Activated CD4-positive, alpha-beta T cell treated with anti-CD3 and anti-CD28 coated beads, Interleukin-2, Interleukin-4, amounts not matched to agents 100 ng/mL and 50 ng/mL, durations not matched to agents 16 hours and 8 hours (primary cell): ENCODE measurements around the gene CLOCK.
A peak's percentile ranks its signal among the peaks of the same experiment; 100 is the strongest.

Source experiments
- DNase-seq: peaks from one replicate; pipeline ENCODE4 v3.0.0-alpha.2; 2020; ENCODE audit warnings: low spot score

CLOCK gene

GRCh38 chr4:55475394-55476243 lies 71.1 kb downstream of the CLOCK start:
- DNase-seq = peak; percentile 73

DNA sequence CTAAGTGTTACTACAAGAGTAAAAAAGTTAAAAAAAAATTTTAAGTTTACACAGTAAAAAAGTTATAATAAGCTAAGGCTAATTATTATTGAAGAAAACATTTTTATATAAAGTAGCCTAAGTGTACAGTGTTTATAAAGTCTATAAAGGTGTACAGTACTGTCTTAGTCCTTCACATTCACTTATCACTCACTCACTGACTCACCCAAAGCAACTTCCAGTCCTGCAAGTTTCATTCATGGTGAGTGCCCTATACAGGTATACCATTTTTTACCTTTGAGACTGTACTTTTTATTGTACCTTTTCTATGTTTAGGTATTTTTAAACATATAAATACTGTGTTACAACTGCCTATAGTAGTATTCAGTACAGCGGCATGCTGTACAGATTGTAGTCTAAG lies 76.7 kb downstream of the CLOCK start:
- DNase-seq = no peak

DNA sequence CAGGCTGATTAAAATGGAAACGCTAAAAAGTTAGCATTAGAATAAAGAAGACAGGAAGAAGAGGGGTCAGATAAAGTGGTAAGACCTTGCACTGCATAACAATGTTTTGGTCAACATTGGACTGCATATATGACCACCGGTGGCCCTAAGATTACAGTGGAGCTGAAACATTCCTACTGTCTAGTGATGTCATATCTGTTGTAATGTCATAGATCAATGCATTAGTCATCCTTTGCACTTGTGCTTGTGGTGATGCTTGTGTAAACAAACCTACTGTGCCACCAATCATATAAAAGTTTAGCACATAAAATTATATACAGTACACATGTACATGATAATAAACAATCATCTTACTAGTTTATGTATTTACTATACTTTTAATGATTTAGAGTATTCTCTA lies 78.0 kb downstream of the CLOCK start:
- DNase-seq = no peak

DNA sequence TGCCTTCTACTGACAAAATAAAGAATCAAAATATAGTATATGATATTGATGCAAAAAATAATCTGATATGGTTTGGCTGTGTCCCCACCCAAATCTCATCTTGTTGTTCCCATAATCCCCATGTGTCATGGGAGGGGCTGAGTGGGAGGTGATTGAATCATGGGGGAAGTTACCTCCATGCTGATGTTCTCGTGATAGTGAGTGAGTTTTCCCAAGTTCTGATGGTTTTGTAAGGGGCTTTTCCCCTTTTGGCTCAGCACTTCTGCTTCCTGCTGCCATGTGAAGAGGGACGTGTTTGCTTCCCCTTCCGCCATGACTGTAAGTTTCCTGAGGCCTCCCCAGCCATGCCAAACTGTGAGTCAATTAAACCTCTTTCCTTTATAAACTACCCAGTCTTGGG lies 80.7 kb downstream of the CLOCK start:
- no peak for DNase-seq

- DNase-seq = no peak
Measured at GRCh38 chr4:55458611-55459010, 88.1 kb downstream of the CLOCK start.

DNA sequence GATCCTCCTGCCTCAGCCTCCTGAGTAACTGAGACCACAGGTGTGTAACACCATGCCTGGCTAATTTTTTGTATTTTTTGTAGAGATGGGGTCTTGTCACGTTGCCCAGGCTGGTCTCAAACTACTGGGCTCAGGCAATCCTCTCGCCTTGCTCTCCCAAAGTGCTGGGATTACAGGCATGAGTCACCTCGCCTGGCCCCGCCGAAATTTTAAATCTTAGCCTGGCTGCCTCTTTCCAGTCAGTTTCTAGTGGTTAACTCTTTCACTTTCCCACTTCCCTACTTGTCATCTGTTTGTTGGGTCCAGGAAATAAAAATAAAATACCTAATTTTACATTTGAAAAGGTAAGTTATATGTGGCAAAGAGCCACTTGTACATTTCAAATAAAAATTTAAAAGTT lies 88.5 kb downstream of the CLOCK start:
- no peak for DNase-seq

DNA sequence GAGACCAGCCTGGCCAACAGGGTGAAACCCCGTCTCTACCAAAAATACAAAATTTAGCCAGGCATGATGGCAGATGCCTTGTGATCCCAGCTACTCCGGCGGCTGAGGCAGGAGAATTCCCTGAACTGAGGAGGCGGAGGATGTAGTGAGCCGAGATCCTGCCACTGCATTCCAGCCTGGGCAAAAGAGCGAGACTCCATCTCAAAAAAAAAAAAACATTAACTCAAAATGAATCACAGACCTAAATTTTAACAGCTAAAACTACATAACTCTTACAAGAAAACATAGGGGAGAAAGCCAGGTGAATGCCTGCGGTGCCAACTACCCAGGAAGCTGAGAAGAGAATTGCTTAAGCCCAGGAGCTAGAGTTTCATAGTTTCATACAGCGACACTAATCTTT lies 96.1 kb downstream of the CLOCK start:
- DNase-seq = no peak

GRCh38 chr4:55447831-55448230 lies 98.9 kb downstream of the CLOCK start:
- DNase-seq = no peak

GRCh38 chr4:55447108-55447708 lies 99.5 kb downstream of the CLOCK start:
- DNase-seq = no peak

- no peak for DNase-seq
Measured at GRCh38 chr4:55446578-55446922, 100.2 kb downstream of the CLOCK start.

GRCh38 chr4:55445921-55446577 lies 100.7 kb downstream of the CLOCK start:
- DNase-seq = no peak

DNA sequence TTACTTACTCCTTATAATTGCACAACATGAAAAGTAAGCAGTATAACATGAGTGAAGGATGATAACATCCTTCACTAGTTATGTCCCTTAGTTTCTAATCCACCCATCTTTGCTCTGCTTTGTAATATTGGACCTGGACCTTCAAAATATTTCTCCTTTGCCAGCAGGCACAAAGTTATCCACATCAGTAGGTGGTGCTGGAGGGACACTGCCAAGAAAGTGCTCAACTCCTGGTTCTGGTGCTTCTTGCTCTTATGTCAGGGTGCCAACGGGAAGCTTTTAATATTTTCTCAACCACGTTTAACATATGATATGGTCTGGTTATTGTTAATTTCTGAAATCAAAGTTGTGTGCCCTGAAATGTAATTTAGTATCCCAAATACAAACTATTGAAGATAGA lies 101.9 kb downstream of the CLOCK start:
- DNase-seq = no peak

DNA sequence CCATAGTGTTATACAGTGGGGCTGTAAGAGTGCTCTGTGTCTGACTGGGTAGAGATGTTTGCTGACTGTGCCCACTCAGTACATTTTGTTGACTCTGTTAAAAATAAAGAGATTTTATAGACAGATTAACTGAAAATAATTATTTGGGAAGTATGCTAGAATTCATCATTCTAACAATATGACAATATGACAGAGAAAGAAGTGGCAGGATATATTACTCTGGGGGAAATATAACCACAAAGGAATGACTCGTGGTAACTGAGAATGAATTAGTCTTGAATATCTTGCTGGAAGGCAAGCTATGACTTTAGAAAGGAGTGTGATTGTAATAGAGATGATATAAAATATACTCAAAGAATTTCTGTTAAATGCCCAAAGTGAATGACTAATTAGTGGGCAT lies 104.2 kb downstream of the CLOCK start:
- DNase-seq = no peak

DNA sequence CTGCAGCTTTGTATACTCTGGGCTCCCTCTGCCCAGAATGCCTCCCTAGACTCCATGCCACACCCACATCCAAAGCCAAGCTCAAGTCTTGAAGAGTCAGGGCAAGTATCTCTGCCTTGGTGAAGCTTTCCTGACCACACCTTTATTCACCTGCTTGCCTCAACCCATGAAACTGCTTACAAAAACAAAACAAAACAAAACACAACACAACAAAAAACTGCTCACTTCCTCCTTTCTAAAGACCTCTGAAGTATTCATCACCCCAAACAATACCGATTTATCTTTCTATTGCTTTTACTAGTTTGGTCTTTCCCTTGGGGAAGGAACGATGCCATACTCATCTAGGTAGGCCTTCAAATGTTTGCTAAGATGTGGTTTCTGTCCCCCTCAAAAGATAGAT lies 105.9 kb downstream of the CLOCK start:
- no peak for DNase-seq

- no peak for DNase-seq
Measured at GRCh38 chr4:55439023-55439422, 107.7 kb downstream of the CLOCK start.

- no peak for DNase-seq
Measured at GRCh38 chr4:55438314-55438713, 108.4 kb downstream of the CLOCK start.

GRCh38 chr4:55437823-55438222 lies 108.9 kb downstream of the CLOCK start:
- no peak for DNase-seq

GRCh38 chr4:55437356-55437796 lies 109.3 kb downstream of the CLOCK start:
- no peak for DNase-seq

- peak; percentile 61 for DNase-seq
Measured at GRCh38 chr4:55435141-55435841, 111.4 kb downstream of the CLOCK start.

- no peak for DNase-seq
Measured at GRCh38 chr4:55431710-55432336, 114.9 kb downstream of the CLOCK start.

GRCh38 chr4:55424791-55425190 lies 121.9 kb downstream of the CLOCK start:
- DNase-seq = no peak

DNA sequence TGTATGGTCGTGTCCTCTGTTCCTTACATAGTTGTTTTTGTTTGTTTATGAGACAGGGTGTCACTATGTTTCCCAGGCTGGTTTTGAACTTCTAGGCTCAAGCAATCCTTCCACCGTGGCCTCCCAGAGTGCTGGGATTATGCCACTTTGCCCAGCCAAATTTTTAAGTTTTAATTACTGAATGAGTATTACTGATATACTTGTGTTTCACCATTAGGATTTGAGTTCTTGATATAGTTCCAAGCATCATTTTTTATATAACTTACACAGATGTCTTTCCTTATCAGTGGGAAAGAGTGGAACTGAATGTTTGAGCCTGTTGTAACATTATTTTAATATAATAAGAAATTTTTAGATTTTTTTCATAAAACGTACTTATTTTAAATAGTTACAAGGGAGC lies 130.5 kb downstream of the CLOCK start:
- DNase-seq = no peak
